ENCODE measurements around the gene FAM168B.

The FAM168B gene

DNA sequence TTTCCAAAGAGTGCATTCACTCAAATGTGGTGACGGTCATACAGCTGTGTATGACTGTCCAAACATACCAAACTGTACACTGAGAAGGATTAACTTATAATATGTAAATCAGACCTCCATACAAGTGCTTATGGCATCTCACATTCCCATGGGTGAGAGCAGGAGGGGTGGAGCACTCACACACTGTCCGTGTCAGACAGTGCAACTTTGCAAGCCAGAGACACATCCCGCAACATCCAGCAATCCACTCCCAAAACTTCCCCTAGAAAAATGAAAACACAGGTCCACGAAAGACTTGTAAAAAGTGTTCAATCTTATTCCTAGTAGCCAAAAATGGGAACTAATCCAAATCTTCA is 36.4 kb downstream of the FAM168B start:
- Histone ChIP-seq H3K4me2 (ENCODE audit: low read length) (no peak overlapping the region), H3K18ac (ENCODE audit: low read length) (no peak overlapping the region), H3K9ac (ENCODE audit: low read length) (no peak overlapping the region), H4K8ac (ENCODE audit: low read depth, low read length) (no peak overlapping the region), H3K56ac (ENCODE audit: low read length) (no peak overlapping the region), H2AK5ac (ENCODE audit: low read length) (no peak overlapping the region), H3K27ac (ENCODE audit: low read depth, low read length) (no peak overlapping the region), H3K36me3 (ENCODE audit: control insufficient read depth, insufficient read depth, low read length) (peaks cover 12% of the 10 kb centered on the region), H2BK15ac (replicated peaks; ENCODE audit: low read depth) (no peak overlapping the region), H3K23ac (ENCODE audit: low read length) (no peak overlapping the region), H3K79me1 (ENCODE audit: low read length) (peaks cover 34% of the 10 kb centered on the region), H3K4ac (ENCODE audit: low read depth, low read length) (no peak overlapping the region), H3K27me3 (ENCODE audit: insufficient read depth, low read length, poor library complexity) (no peaks in the 10 kb centered on the region), H2BK5ac (ENCODE audit: low read length) (no peak overlapping the region), H3K79me2 (ENCODE audit: control insufficient read depth, insufficient read depth, low read length) (peaks cover 53% of the 10 kb centered on the region), H3K4me1 (ENCODE audit: control insufficient read depth, low read depth, low read length) (no peaks in the 10 kb centered on the region), H4K5ac (ENCODE audit: low read length) (no peak overlapping the region), H3K4me3 (ENCODE audit: low read length) (no peak overlapping the region), H2BK120ac (ENCODE audit: low read depth, low read length) (no peak overlapping the region)
- DNase-seq = no peak
- no CpG with 5 or more reads among the region's 4 CpGs for WGBS (ENCODE audit: extremely low coverage, insufficient coverage, low lambda C conversion rate)

DNA sequence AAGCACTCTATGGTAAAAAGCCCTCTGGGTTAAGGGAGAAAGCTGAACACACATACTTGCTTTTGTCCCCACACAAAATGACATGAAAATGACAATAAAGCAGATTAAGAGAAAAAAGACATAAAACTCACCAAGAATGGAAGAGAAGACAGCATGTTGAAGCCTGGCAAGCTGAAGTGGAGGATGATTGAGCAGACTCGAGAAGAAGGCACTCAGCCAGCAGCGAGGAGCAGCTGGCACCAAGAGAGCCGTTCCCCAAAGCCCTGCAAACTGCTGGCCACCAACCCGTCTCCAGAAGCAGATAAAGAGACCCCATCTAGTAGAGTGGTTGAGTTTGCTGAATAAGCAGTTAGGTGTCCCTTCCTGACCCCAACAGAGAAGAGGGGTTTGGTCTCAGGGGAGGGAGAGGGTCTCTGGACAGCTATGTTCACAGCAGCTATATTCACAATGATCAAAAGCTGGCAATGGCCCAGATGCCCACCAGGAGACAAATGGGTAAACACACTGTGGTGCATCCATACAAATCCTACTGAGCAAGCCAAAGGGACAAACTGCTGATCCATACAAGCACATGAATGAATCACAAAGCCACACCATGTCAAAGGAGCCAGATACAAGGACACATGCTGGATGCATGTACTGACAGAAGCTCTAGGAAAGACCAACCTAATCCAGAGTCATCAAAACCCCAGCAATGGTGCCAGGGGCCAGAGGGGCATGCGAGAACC is 36.9 kb downstream of the FAM168B start:
- Histone ChIP-seq H3K27me3 (ENCODE audit: insufficient read depth, low read length, poor library complexity) (no peaks in the 10 kb centered on the region), H2BK15ac (replicated peaks; ENCODE audit: low read depth) (no peak overlapping the region), H3K4me2 (ENCODE audit: low read length) (no peak overlapping the region), H4K8ac (ENCODE audit: low read depth, low read length) (no peak overlapping the region), H3K9ac (ENCODE audit: low read length) (no peak overlapping the region), H3K4me3 (ENCODE audit: low read length) (no peak overlapping the region), H3K56ac (ENCODE audit: low read length) (no peak overlapping the region), H3K27ac (ENCODE audit: low read depth, low read length) (no peak overlapping the region), H3K23ac (ENCODE audit: low read length) (no peak overlapping the region), H2BK120ac (ENCODE audit: low read depth, low read length) (no peak overlapping the region), H3K79me2 (ENCODE audit: control insufficient read depth, insufficient read depth, low read length) (peaks cover 47% of the 10 kb centered on the region), H4K5ac (ENCODE audit: low read length) (no peak overlapping the region), H3K4ac (ENCODE audit: low read depth, low read length) (no peak overlapping the region), H3K36me3 (ENCODE audit: control insufficient read depth, insufficient read depth, low read length) (peaks cover 12% of the 10 kb centered on the region), H3K4me1 (ENCODE audit: control insufficient read depth, low read depth, low read length) (no peaks in the 10 kb centered on the region), H3K79me1 (ENCODE audit: low read length) (peaks cover 34% of the 10 kb centered on the region), H2AK5ac (ENCODE audit: low read length) (no peak overlapping the region), H2BK5ac (ENCODE audit: low read length) (no peak overlapping the region), H3K18ac (ENCODE audit: low read length) (no peak overlapping the region)
- no CpG with 5 or more reads among the region's 5 CpGs for WGBS (ENCODE audit: extremely low coverage, insufficient coverage, low lambda C conversion rate)
- no peak for DNase-seq

DNA sequence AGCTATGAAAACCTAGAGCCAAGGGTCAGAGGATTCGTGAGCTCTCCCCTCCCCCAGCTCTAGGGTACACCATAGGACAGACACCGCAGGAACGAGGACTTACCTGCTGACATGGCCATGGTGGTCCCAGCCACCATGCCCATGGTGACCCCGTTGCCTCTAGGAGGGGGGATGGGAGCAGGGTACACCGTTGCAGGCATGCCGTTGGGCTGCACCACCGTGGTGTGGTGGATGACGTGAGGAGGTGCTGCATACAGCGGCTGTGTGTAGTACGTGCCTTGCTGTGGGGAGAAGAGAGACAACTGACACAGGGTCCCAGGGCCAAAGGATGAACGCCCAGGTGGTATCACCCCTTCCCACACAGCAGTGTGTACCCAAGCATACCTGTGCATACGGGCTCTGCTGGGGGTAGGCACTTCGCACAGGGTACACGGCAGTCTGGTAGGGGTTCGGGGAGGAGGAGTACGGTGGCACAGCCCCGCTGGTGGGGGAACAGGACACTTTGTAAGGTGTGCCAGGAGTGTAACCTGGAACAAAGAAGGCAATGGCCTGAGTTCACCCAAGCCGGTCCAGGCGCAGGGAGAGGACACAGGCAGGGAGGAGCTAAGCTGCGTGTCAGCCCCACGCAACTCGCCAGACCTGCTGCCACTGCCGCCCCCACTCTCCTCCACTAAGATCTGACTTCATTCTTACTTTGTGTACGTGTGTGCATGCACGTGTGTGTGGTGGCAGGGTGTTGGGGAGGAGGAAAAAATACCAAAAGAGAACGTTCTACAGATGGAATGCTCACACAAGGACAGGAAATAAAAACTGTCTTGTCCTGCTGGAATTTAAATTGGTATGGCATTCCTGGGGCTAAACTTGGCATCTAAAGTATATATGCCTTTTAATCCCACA is 37.8 kb downstream of the FAM168B start:
- Histone ChIP-seq H2AK5ac (ENCODE audit: low read length) (no peak overlapping the region), H3K36me3 (ENCODE audit: control insufficient read depth, insufficient read depth, low read length) (peaks cover 12% of the 10 kb centered on the region), H4K5ac (ENCODE audit: low read length) (no peak overlapping the region), H3K4me3 (ENCODE audit: low read length) (no peak overlapping the region), H3K56ac (ENCODE audit: low read length) (no peak overlapping the region), H3K79me1 (ENCODE audit: low read length) (peaks cover 36% of the 10 kb centered on the region), H3K27ac (ENCODE audit: low read depth, low read length) (no peak overlapping the region), H3K4me1 (ENCODE audit: control insufficient read depth, low read depth, low read length) (no peaks in the 10 kb centered on the region), H3K23ac (ENCODE audit: low read length) (no peak overlapping the region), H3K79me2 (ENCODE audit: control insufficient read depth, insufficient read depth, low read length) (peaks cover 45% of the 10 kb centered on the region), H3K27me3 (ENCODE audit: insufficient read depth, low read length, poor library complexity) (no peaks in the 10 kb centered on the region), H3K18ac (ENCODE audit: low read length) (no peak overlapping the region), H3K4ac (ENCODE audit: low read depth, low read length) (no peak overlapping the region), H2BK5ac (ENCODE audit: low read length) (no peak overlapping the region), H2BK15ac (replicated peaks; ENCODE audit: low read depth) (no peak overlapping the region), H3K4me2 (ENCODE audit: low read length) (no peak overlapping the region), H3K9ac (ENCODE audit: low read length) (no peak overlapping the region), H4K8ac (ENCODE audit: low read depth, low read length) (no peak overlapping the region), H2BK120ac (ENCODE audit: low read depth, low read length) (no peak overlapping the region)
- no CpG with 5 or more reads among the region's 26 CpGs for WGBS (ENCODE audit: extremely low coverage, insufficient coverage, low lambda C conversion rate)
- no peak for DNase-seq

DNA sequence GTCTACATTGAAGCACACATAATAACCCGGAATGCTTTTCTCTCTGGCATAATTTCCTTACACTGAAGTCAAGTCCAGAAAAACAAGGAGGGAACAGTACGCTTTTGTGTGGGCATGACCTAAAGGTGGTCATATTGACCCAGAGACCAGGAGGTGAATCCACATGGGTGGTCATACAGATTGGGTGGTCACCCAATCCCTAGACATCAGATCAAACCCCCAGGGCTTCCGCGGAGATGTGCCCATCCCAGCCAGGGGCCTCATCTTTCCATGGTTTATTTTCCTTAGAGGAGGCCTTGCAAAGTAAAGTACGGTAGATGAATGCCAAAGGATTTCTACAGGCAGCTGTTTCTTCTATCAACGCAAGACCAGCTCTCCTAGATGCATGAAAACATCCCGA is 38.8 kb downstream of the FAM168B start:
- DNase-seq = no peak
- no peak overlapping the region for H3K4ac ChIP-seq (ENCODE audit: low read depth, low read length)
- no peak overlapping the region for H3K4me3 ChIP-seq (ENCODE audit: low read length)
- no CpG with 5 or more reads among the region's 7 CpGs for WGBS (ENCODE audit: extremely low coverage, insufficient coverage, low lambda C conversion rate)
- H4K8ac ChIP-seq (ENCODE audit: low read depth, low read length) = no peak overlapping the region
- H3K4me2 ChIP-seq (ENCODE audit: low read length) = no peak overlapping the region
- H2BK15ac ChIP-seq (replicated peaks; ENCODE audit: low read depth) = no peak overlapping the region
- H3K27ac ChIP-seq (ENCODE audit: low read depth, low read length) = no peak overlapping the region
- H3K23ac ChIP-seq (ENCODE audit: low read length) = no peak overlapping the region
- no peak overlapping the region for H2BK5ac ChIP-seq (ENCODE audit: low read length)
- no peaks in the 10 kb centered on the region for H3K27me3 ChIP-seq (ENCODE audit: insufficient read depth, low read length, poor library complexity)
- peaks cover 14% of the 10 kb centered on the region for H3K36me3 ChIP-seq (ENCODE audit: control insufficient read depth, insufficient read depth, low read length)
- H3K79me1 ChIP-seq (ENCODE audit: low read length) = peaks cover 36% of the 10 kb centered on the region
- H2AK5ac ChIP-seq (ENCODE audit: low read length) = no peak overlapping the region
- no peak overlapping the region for H3K18ac ChIP-seq (ENCODE audit: low read length)
- no peaks in the 10 kb centered on the region for H3K4me1 ChIP-seq (ENCODE audit: control insufficient read depth, low read depth, low read length)
- H3K9ac ChIP-seq (ENCODE audit: low read length) = no peak overlapping the region
- peaks cover 42% of the 10 kb centered on the region for H3K79me2 ChIP-seq (ENCODE audit: control insufficient read depth, insufficient read depth, low read length)
- H2BK120ac ChIP-seq (ENCODE audit: low read depth, low read length) = no peak overlapping the region
- H3K56ac ChIP-seq (ENCODE audit: low read length) = no peak overlapping the region
- H4K5ac ChIP-seq (ENCODE audit: low read length) = no peak overlapping the region

DNA sequence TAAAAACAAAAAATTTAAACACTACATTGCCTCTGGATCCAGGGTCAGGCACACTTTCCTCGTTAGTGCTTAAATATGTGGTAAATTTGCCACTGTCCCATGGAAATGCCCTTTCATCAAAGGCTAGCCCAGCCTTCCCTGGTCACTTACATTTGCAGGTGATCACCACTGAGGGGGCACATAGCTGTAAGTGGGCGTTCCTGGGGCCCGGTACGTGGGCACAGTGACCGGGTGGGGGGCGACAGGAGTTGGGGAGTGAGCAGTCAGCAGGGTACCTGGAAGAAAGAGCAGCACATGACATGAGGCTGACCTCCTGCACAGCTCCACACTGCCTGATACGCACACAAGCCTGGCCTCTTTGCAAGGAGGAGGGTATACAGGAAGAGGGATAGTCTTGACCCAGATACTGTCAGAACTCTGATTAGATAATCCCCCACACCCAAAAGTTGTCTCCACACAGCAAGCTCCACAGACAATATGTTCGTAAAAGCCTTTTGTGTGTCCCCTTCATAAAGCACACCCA is 40.5 kb downstream of the FAM168B start:
- Histone ChIP-seq H2BK15ac (replicated peaks; ENCODE audit: low read depth) (no peak overlapping the region), H4K8ac (ENCODE audit: low read depth, low read length) (no peak overlapping the region), H3K79me1 (ENCODE audit: low read length) (peaks cover 29% of the 10 kb centered on the region), H3K4me1 (ENCODE audit: control insufficient read depth, low read depth, low read length) (no peaks in the 10 kb centered on the region), H3K27me3 (ENCODE audit: insufficient read depth, low read length, poor library complexity) (no peaks in the 10 kb centered on the region), H3K4ac (ENCODE audit: low read depth, low read length) (no peak overlapping the region), H3K27ac (ENCODE audit: low read depth, low read length) (no peak overlapping the region), H3K79me2 (ENCODE audit: control insufficient read depth, insufficient read depth, low read length) (peaks cover 26% of the 10 kb centered on the region), H2AK5ac (ENCODE audit: low read length) (no peak overlapping the region), H3K4me3 (ENCODE audit: low read length) (no peak overlapping the region), H2BK5ac (ENCODE audit: low read length) (no peak overlapping the region), H3K56ac (ENCODE audit: low read length) (no peak overlapping the region), H2BK120ac (ENCODE audit: low read depth, low read length) (no peak overlapping the region), H3K9ac (ENCODE audit: low read length) (no peak overlapping the region), H3K36me3 (ENCODE audit: control insufficient read depth, insufficient read depth, low read length) (peaks cover 13% of the 10 kb centered on the region), H3K18ac (ENCODE audit: low read length) (no peak overlapping the region), H3K23ac (ENCODE audit: low read length) (no peak overlapping the region), H3K4me2 (ENCODE audit: low read length) (no peak overlapping the region), H4K5ac (ENCODE audit: low read length) (no peak overlapping the region)
- WGBS (ENCODE audit: extremely low coverage, insufficient coverage, low lambda C conversion rate) = no CpG with 5 or more reads among the region's 8 CpGs
- DNase-seq = no peak

Measured in mesendoderm (in vitro differentiated cells).